SK-N-SH (cell line): ENCODE measurements around the gene AKIP1. TPM values are rescaled to one million over a fixed set of nuclear protein-coding genes. Genes with fewer than 3 reads are reported as not detected.
A peak's percentile ranks its signal among the peaks of the same experiment; 100 is the strongest.

ENCODE experiments used
- CTCF ChIA-PET: fragments of 300-600, 350-600 bp; formaldehyde crosslinking; extraction: SDS; loops from one replicate; lab custom pipeline; 2021; lab: Yijun Ruan, JAX
- POLR2A ChIA-PET: fragments of 350-600 bp; sonication (Branson Sonifier 250); formaldehyde crosslinking; extraction: SDS; loops from one replicate; lab custom pipeline; 2020; ENCODE audit warnings: antibody characterized with exemption, inconsistent platforms; lab: Yijun Ruan, JAX
- DNase-seq: peaks from one replicate; pipeline ENCODE4 v3.0.0; 2012
- H2AFZ ChIP-seq: fragments of 200-600 bp; sonication (generic); 2 replicates; pipeline ENCODE4 v1.8.1; 2016; ENCODE audit warnings: antibody characterized with exemption, mild to moderate bottlenecking, low read depth
- H3F3A ChIP-seq: fragments of 200-600 bp; sonication (generic); replicated peaks from 2 replicates; pipeline ENCODE3; 2016; ENCODE audit warnings: antibody characterized with exemption, mild to moderate bottlenecking; ENCODE audit not compliant: insufficient read depth
- H3K27ac ChIP-seq, 2 experiments: fragments of 200-500 bp in 1 of 2; fragments of 200-600 bp in 1 of 2; sonication (Bioruptor generic) in 1 of 2; sonication (generic), shearing (Covaris generic) in 1 of 2; 2 replicates each; pipeline versions ENCODE4 v1.5.1 to v1.6.1; 2014 to 2016; ENCODE audit warnings: low read depth in 2 of 2, inconsistent platforms in 1 of 2, low read length in 1 of 2, mild to moderate bottlenecking in 1 of 2, mixed read lengths in 1 of 2
- H3K27me3 ChIP-seq: fragments of 200-600 bp; sonication (generic), shearing (Covaris generic); 2 replicates; pipeline ENCODE4 v1.6.1; 2016; ENCODE audit warnings: mixed run types; ENCODE audit not compliant: insufficient read depth
- H3K36me3 ChIP-seq, 2 experiments: fragments of 200-500 bp in 1 of 2; fragments of 200-600 bp in 1 of 2; sonication (Bioruptor generic) in 1 of 2; sonication (generic) in 1 of 2; replicated peaks in 1 of 2; 2 replicates each; pipeline versions ENCODE3 to v1.5.1; 2014 to 2016; ENCODE audit warnings: low read length in 1 of 2, mild to moderate bottlenecking in 1 of 2; ENCODE audit not compliant: insufficient read depth in 2 of 2, control insufficient read depth in 1 of 2
- H3K4me1 ChIP-seq, 2 experiments: fragments of 200-500 bp in 1 of 2; fragments of 200-600 bp in 1 of 2; sonication (Bioruptor generic) in 1 of 2; sonication (generic), shearing (Covaris generic) in 1 of 2; 2 replicates each; pipeline versions ENCODE4 v1.5.1 to v1.6.1; 2014 to 2016; ENCODE audit warnings: low read depth in 1 of 2, low read length in 1 of 2, mixed run types in 1 of 2; ENCODE audit not compliant: insufficient read depth in 2 of 2, control insufficient read depth in 1 of 2
- H3K4me2 ChIP-seq: fragments of 200-600 bp; sonication (generic), shearing (Covaris generic); 2 replicates; pipeline ENCODE4 v1.6.1; 2017; ENCODE audit warnings: mixed run types
- H3K4me3 ChIP-seq, 2 experiments: fragments of 200-500 bp in 1 of 2; fragments of 200-600 bp in 1 of 2; sonication (Bioruptor generic) in 1 of 2; sonication (generic), shearing (Covaris generic) in 1 of 2; 2 replicates each; pipeline versions ENCODE4 v1.5.1 to v1.8.1; 2014 to 2016; ENCODE audit warnings: low read depth in 2 of 2, inconsistent platforms in 1 of 2, low read length in 1 of 2, mild to moderate bottlenecking in 1 of 2, mixed read lengths in 1 of 2, moderate library complexity in 1 of 2
- H3K79me2 ChIP-seq: fragments of 200-600 bp; sonication (generic); 2 replicates; pipeline ENCODE4 v1.8.1; 2017; ENCODE audit warnings: mild to moderate bottlenecking; ENCODE audit not compliant: insufficient read depth
- H3K9ac ChIP-seq: fragments of 200-600 bp; sonication (generic); 2 replicates; pipeline ENCODE4 v1.6.1; 2017; ENCODE audit warnings: mixed run types
- H3K9me2 ChIP-seq: fragments of 200-600 bp; sonication (generic); 2 replicates; pipeline ENCODE4 v1.6.1; 2017; ENCODE audit warnings: mixed run types
- H3K9me3 ChIP-seq: fragments of 200-600 bp; sonication (generic); 2 replicates; pipeline ENCODE4 v1.6.1; 2017; ENCODE audit warnings: mixed run types, mild to moderate bottlenecking, moderate library complexity
- H4K20me1 ChIP-seq: fragments of 200-600 bp; sonication (generic); 2 replicates; pipeline ENCODE4 v1.6.1; 2017; ENCODE audit warnings: mild to moderate bottlenecking, mixed run types; ENCODE audit not compliant: insufficient read depth
- CHD2 ChIP-seq: fragments of 150-350 bp; IDR thresholded peaks from 2 replicates; pipeline ENCODE4 v1.6.1; 2018; ENCODE audit warnings: low read length; ENCODE audit not compliant: partially characterized antibody
- EP300 ChIP-seq, 2 experiments: IDR thresholded peaks; 2 replicates each; pipeline versions ENCODE4 v1.4.0 to v1.6.1; 2012; ENCODE audit warnings: borderline replicate concordance in 1 of 2, low read depth in 1 of 2, low read length in 1 of 2
- FOXJ3 ChIP-seq: sonication (generic); formaldehyde crosslinking; IDR thresholded peaks from 2 replicates; pipeline ENCODE4 v1.5.1; 2020; ENCODE audit warnings: mild to moderate bottlenecking, missing genetic modification reagents
- FOXM1 ChIP-seq: IDR thresholded peaks from 2 replicates; pipeline ENCODE4 v1.4.0; 2012; ENCODE audit warnings: low read depth, mild to moderate bottlenecking
- GABPA ChIP-seq: IDR thresholded peaks from 2 replicates; pipeline ENCODE4 v1.4.0; 2012; ENCODE audit warnings: low read depth, mild to moderate bottlenecking
- MEF2A ChIP-seq: IDR thresholded peaks from 2 replicates; pipeline ENCODE4 v1.4.0; 2012; ENCODE audit warnings: low read depth, borderline replicate concordance
- MXI1 ChIP-seq: IDR thresholded peaks from 2 replicates; pipeline ENCODE4 v1.6.1; 2012; ENCODE audit warnings: mild to moderate bottlenecking, low read depth, low read length, improper control_type of control experiment
- NFIC ChIP-seq: IDR thresholded peaks from 2 replicates; pipeline ENCODE4 v1.4.0; 2012; ENCODE audit warnings: borderline replicate concordance
- NRF1 ChIP-seq: IDR thresholded peaks from 2 replicates; pipeline ENCODE4 v1.6.1; 2012; ENCODE audit warnings: low read depth, mild to moderate bottlenecking, low read length
- POLR2AphosphoS5 ChIP-seq: IDR thresholded peaks from 2 replicates; pipeline ENCODE4 v1.6.1; 2012; ENCODE audit warnings: low read depth, low read length
- RFX5 ChIP-seq: IDR thresholded peaks from 2 replicates; pipeline ENCODE4 v1.6.1; 2012; ENCODE audit warnings: mild to moderate bottlenecking, improper control_type of control experiment, low read length
- RXRA ChIP-seq: IDR thresholded peaks from 2 replicates; pipeline ENCODE4 v1.4.0; 2012; ENCODE audit warnings: low read depth, mild to moderate bottlenecking, borderline replicate concordance
- SIN3A ChIP-seq: IDR thresholded peaks from 2 replicates; pipeline ENCODE4 v1.6.1; 2012; ENCODE audit warnings: low read depth, mild to moderate bottlenecking, low read length, moderate library complexity, borderline replicate concordance
- TAF1 ChIP-seq: IDR thresholded peaks from 2 replicates; pipeline ENCODE4 v1.6.1; 2012; ENCODE audit warnings: low read depth, mild to moderate bottlenecking, low read length, moderate library complexity, borderline replicate concordance
- TCF12 ChIP-seq: IDR thresholded peaks from 2 replicates; pipeline ENCODE4 v1.4.0; 2012
- TEAD4 ChIP-seq: IDR thresholded peaks from 2 replicates; pipeline ENCODE4 v1.4.0; 2012; ENCODE audit warnings: mild to moderate bottlenecking, borderline replicate concordance; ENCODE audit not compliant: insufficient read depth
- YY1 ChIP-seq: IDR thresholded peaks from 2 replicates; pipeline ENCODE4 v1.4.0; 2012; ENCODE audit warnings: low read depth, mild to moderate bottlenecking
- WGBS: methylation state at CpG from one replicate; pipeline ENCODE4 v1.1.6; 2017; ENCODE audit warnings: low lambda C conversion rate; 5-methylcytosine and 5-hydroxymethylcytosine counted together
- polyA plus RNA-seq, 3 experiments: library from polyadenylated mRNA; depleted of rRNA; stranded (reverse); fragments of >200 nt; gene quantifications; 2 replicates each; pipeline ENCODE4 v1.2.3, GENCODE V29; 2012
- TF ChIP-seq, protein P1 (sequence below): fragments of 150-350 bp; IDR thresholded peaks from 2 replicates; pipeline ENCODE4 v1.6.1; 2017; ENCODE audit warnings: antibody characterized with exemption, low read length, low read depth, borderline replicate concordance
- TF ChIP-seq, protein P2 (sequence below): IDR thresholded peaks from 2 replicates; pipeline ENCODE4 v1.4.0; 2012; ENCODE audit warnings: low read depth
- TF ChIP-seq, protein P3 (sequence below): fragments of 150-350 bp; IDR thresholded peaks from 2 replicates; pipeline ENCODE4 v1.6.1; 2016; ENCODE audit warnings: mild to moderate bottlenecking, low read depth, low read length
- TF ChIP-seq, protein P4 (sequence below): fragments of 200-600 bp; sonication (generic); IDR thresholded peaks from 2 replicates; pipeline ENCODE4 v1.6.1; 2017; ENCODE audit warnings: antibody characterized with exemption, mild to moderate bottlenecking, moderate library complexity

The AKIP1 gene, protein sequence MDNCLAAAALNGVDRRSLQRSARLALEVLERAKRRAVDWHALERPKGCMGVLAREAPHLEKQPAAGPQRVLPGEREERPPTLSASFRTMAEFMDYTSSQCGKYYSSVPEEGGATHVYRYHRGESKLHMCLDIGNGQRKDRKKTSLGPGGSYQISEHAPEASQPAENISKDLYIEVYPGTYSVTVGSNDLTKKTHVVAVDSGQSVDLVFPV
- 47.9 and 55.3 TPM in 2 replicates for polyA plus RNA-seq (2012; rRNA removed)
- 53.6 and 56.8 TPM in 2 replicates for polyA plus RNA-seq (2012; cell fraction: cytosol; rRNA removed)
- 24.1 and 28.4 TPM in 2 replicates for polyA plus RNA-seq (2012; cell fraction: nucleus; rRNA removed)

DNA sequence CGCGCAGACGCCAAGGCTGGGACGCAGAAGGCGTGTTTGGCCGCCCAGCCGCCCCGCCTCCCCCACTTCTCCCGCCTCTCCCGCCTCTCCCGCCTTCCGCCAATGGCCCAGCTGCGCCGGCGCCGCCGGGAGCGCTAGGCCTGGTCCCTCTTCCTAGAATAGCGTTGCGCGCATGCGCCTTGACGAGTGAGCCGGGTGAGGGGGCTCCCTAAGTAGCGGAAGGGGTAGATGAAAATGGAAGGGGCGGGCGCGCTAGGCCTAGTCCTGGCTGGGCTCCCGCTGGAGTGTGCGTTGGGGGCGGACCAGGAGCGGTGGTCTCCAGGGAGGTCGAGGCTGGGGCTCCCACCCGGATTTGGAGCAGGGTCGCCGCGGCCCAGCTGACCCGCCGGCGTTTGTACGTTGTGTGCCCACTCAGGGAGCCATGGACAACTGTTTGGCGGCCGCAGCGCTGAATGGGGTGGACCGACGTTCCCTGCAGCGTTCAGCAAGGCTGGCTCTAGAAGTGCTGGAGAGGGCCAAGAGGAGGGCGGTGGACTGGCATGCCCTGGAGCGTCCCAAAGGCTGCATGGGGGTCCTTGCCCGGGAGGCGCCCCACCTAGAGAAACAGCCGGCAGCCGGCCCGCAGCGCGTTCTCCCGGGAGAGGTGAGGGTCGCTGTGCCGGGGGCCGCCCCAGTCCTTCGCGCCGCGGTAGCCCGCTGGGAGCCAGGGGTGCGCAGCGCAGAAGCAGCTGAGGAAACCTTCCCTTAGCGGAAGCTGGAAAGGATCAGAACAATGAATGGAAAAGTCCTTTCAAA is at the start of gene AKIP1:
TSS of gene AKIP1 (plus strand) at position 161 of the 795 bp plus-strand sequence. CDS start at position 422, 261 bp downstream.
- Histone ChIP-seq H4K20me1 (peaks cover 5% of the 10 kb centered on the region; the same call in 1 of the 2 replicates), H3K4me2 (peak within 1 kb of the TSS; percentile 98), H3K79me2 (peaks cover 44% of the 10 kb centered on the region), H3F3A (peaks cover 24% of the 10 kb centered on the region), H3K27me3 (no peaks in the 10 kb centered on the region), H3K27ac (peak within 1 kb of the TSS; percentile 88 to 89), H2AFZ (peak within 1 kb of the TSS; percentile 86), H3K4me3 (peak within 1 kb of the TSS; percentile 77 to 90), H3K9ac (peak within 1 kb of the TSS; percentile 91), H3K9me2 (no peaks in the 10 kb centered on the region), H3K36me3 (peaks cover 6 to 12% of the 10 kb centered on the region in 2 experiments), H3K9me3 (no peaks in the 10 kb centered on the region), H3K4me1 (peaks cover 17 to 30% of the 10 kb centered on the region in 2 experiments)
- POLR2A ChIA-PET: interaction anchor here (0.6 to 1.4 kb wide), 6 partner anchors 29 to 664 kb away, joined by 3 to 8 read pairs (median 4); no protein-coding TSS in a partner anchor
- peak; percentile 99 for DNase-seq
- CTCF ChIA-PET: interaction anchor here (0.8 to 2.4 kb wide), 7 partner anchors 11 to 226 kb away, joined by 3 to 15 read pairs (median 6); no protein-coding TSS in a partner anchor
- TF ChIP-seq TCF12 (no peak), YY1 (no peak), NFIC (no peak), RXRA (no peak), MEF2A (no peak), SIN3A (peak; percentile 8; the same call in 1 of the 2 replicates), MXI1 (no peak), TEAD4 (no peak), NRF1 (peak; percentile 91), FOXJ3 (CRISPR knock-in tag) (no peak), CHD2 (peak; percentile 53), TAF1 (peak; percentile 73), GABPA (no peak), FOXM1 (no peak), EP300 (IDR thresholded peaks at IDR 0.05; ENCODE audit: borderline replicate concordance in 1 of 2, low read depth in 1 of 2, low read length in 1 of 2) (no peak), POLR2AphosphoS5 (peak; percentile 66; the same call in 1 of the 2 replicates), RFX5 (0 out of 2 replicates have a peak, but pooled peaks have one; percentile 18)
- TF ChIP-seq, protein P1, sequence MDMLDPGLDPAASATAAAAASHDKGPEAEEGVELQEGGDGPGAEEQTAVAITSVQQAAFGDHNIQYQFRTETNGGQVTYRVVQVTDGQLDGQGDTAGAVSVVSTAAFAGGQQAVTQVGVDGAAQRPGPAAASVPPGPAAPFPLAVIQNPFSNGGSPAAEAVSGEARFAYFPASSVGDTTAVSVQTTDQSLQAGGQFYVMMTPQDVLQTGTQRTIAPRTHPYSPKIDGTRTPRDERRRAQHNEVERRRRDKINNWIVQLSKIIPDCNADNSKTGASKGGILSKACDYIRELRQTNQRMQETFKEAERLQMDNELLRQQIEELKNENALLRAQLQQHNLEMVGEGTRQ: no peak
- TF ChIP-seq, protein P2, sequence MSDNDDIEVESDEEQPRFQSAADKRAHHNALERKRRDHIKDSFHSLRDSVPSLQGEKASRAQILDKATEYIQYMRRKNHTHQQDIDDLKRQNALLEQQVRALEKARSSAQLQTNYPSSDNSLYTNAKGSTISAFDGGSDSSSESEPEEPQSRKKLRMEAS: peak; percentile 39
- TF ChIP-seq, protein P3, sequence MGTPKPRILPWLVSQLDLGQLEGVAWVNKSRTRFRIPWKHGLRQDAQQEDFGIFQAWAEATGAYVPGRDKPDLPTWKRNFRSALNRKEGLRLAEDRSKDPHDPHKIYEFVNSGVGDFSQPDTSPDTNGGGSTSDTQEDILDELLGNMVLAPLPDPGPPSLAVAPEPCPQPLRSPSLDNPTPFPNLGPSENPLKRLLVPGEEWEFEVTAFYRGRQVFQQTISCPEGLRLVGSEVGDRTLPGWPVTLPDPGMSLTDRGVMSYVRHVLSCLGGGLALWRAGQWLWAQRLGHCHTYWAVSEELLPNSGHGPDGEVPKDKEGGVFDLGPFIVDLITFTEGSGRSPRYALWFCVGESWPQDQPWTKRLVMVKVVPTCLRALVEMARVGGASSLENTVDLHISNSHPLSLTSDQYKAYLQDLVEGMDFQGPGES: no peak
- TF ChIP-seq, protein P4, sequence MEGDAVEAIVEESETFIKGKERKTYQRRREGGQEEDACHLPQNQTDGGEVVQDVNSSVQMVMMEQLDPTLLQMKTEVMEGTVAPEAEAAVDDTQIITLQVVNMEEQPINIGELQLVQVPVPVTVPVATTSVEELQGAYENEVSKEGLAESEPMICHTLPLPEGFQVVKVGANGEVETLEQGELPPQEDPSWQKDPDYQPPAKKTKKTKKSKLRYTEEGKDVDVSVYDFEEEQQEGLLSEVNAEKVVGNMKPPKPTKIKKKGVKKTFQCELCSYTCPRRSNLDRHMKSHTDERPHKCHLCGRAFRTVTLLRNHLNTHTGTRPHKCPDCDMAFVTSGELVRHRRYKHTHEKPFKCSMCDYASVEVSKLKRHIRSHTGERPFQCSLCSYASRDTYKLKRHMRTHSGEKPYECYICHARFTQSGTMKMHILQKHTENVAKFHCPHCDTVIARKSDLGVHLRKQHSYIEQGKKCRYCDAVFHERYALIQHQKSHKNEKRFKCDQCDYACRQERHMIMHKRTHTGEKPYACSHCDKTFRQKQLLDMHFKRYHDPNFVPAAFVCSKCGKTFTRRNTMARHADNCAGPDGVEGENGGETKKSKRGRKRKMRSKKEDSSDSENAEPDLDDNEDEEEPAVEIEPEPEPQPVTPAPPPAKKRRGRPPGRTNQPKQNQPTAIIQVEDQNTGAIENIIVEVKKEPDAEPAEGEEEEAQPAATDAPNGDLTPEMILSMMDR: no peak
- 1% methylated on average over 17 of the region's 68 CpGs for WGBS
